Endothelial cell of umbilical vein (primary cell): ENCODE measurements around the gene FSTL4. TPM values are rescaled to one million over a fixed set of nuclear protein-coding genes. Genes with fewer than 3 reads are reported as not detected.

Experiments
- BruUV-seq: library from RNA; stranded (reverse); fragments of 400-500 nt; replicated peaks from 2 replicates; lab custom pipeline; 2021; lab: Mats Ljungman, UMichigan
- CTCF ChIA-PET: fragments of 300-600, 350-600 bp; sonication (Branson Sonifier 250); formaldehyde crosslinking; loops from one replicate; lab custom pipeline; 2021; ENCODE audit warnings: antibody characterized with exemption, inconsistent platforms; lab: Charles Lee
- POLR2A ChIA-PET: fragments of 300-600, 350-600 bp; sonication (Branson Sonifier 250); formaldehyde crosslinking; loops from one replicate; lab custom pipeline; 2021; ENCODE audit warnings: antibody characterized with exemption, inconsistent platforms; lab: Charles Lee
- DNase-seq: peaks from one replicate; pipeline ENCODE4 v3.0.0-alpha.2; 2011; ENCODE audit warnings: low read depth, low spot score
- FAIRE-seq: peaks from 2 replicates; lab custom pipeline; 2011; peaks lifted over from hg19 to GRCh38; lab: Jason Lieb, UNC
- H2AFZ ChIP-seq: 2 replicates; pipeline ENCODE4 v1.6.0; 2012; ENCODE audit warnings: low read depth, low read length, control low read depth, inconsistent platforms
- H3K27ac ChIP-seq: 2 replicates; pipeline ENCODE4 v1.5.1; 2011; ENCODE audit warnings: low read depth, mild to moderate bottlenecking, control low read depth, low read length, moderate library complexity; ENCODE audit not compliant: insufficient read depth
- H3K27me3 ChIP-seq, 2 experiments: 2 replicates each; pipeline versions ENCODE4 v1.6.0 to v1.6.1; 2011; ENCODE audit warnings: low read length in 2 of 2, mixed read lengths in 1 of 2; ENCODE audit not compliant: control insufficient read depth in 2 of 2, insufficient read depth in 2 of 2
- H3K36me3 ChIP-seq, 2 experiments: 2 replicates in 1 of 2; 3 replicates in 1 of 2; pipeline ENCODE4 v1.5.1; 2011; ENCODE audit warnings: low read length in 2 of 2, mild to moderate bottlenecking in 1 of 2, moderate library complexity in 1 of 2; ENCODE audit not compliant: control insufficient read depth in 2 of 2, insufficient read depth in 2 of 2; ENCODE audit errors: extremely low read depth in 1 of 2
- H3K4me1 ChIP-seq: 3 replicates; pipeline ENCODE4 v1.5.1; 2011; ENCODE audit warnings: mild to moderate bottlenecking, low read length; ENCODE audit not compliant: control insufficient read depth, insufficient read depth; ENCODE audit errors: extremely low read depth
- H3K4me2 ChIP-seq: 2 replicates; pipeline ENCODE4 v1.6.1; 2011; ENCODE audit warnings: low read length, control low read depth, mixed read lengths; ENCODE audit not compliant: insufficient read depth
- H3K4me3 ChIP-seq, 3 experiments: fragments of 200-600 bp in 1 of 3; sonication (generic), shearing (Covaris generic) in 1 of 3; replicated peaks in 1 of 3; 2 replicates each; pipeline ENCODE4 v1.5.1; 2011 to 2016; ENCODE audit warnings: control low read depth in 3 of 3, low read length in 3 of 3, mild to moderate bottlenecking in 2 of 3, inconsistent platforms in 1 of 3, low read depth in 1 of 3, moderate library complexity in 1 of 3; ENCODE audit not compliant: insufficient read depth in 1 of 3
- H3K79me2 ChIP-seq: 2 replicates; pipeline ENCODE4 v1.6.0; 2012; ENCODE audit warnings: low read length, inconsistent platforms; ENCODE audit not compliant: control insufficient read depth, insufficient read depth
- H3K9ac ChIP-seq: replicated peaks from 2 replicates; pipeline ENCODE3; 2011; ENCODE audit warnings: low read length, control low read depth; ENCODE audit not compliant: insufficient read depth; ENCODE audit errors: extremely low read depth
- H3K9me1 ChIP-seq: replicated peaks from 3 replicates; pipeline ENCODE4 v1.6.0; 2011; ENCODE audit warnings: mild to moderate bottlenecking, low read length; ENCODE audit not compliant: control insufficient read depth, insufficient read depth; ENCODE audit errors: extremely low read depth
- H3K9me3 ChIP-seq: replicated peaks from 2 replicates; pipeline ENCODE4 v1.5.1; 2012; ENCODE audit warnings: low read length, inconsistent platforms; ENCODE audit not compliant: control insufficient read depth, insufficient read depth
- H4K20me1 ChIP-seq: replicated peaks from 2 replicates; pipeline ENCODE3; 2011; ENCODE audit warnings: mild to moderate bottlenecking, low read length; ENCODE audit not compliant: control insufficient read depth, insufficient read depth; ENCODE audit errors: extremely low read depth
- CTCF ChIP-seq, 2 donors: IDR thresholded peaks; 1 replicate in 1 of 2; 2 replicates in 1 of 2; pipeline ENCODE4 v1.5.1; 2011; ENCODE audit warnings: low read length in 2 of 2, mild to moderate bottlenecking in 2 of 2, moderate library complexity in 2 of 2, control low read depth in 1 of 2, inconsistent platforms in 1 of 2, low read depth in 1 of 2; ENCODE audit not compliant: insufficient read depth in 1 of 2; ENCODE audit errors: extremely low read depth in 1 of 2
- EZH2 ChIP-seq: IDR thresholded peaks from 2 replicates; pipeline ENCODE4 v1.6.1; 2012; ENCODE audit warnings: borderline replicate concordance, low read depth, mild to moderate bottlenecking, moderate library complexity, low read length, inconsistent platforms; ENCODE audit not compliant: severe bottlenecking
- FOS ChIP-seq: IDR thresholded peaks from 2 replicates; pipeline ENCODE4 v1.6.1; 2011; ENCODE audit warnings: mild to moderate bottlenecking, low read length, moderate library complexity, borderline replicate concordance; ENCODE audit not compliant: insufficient read depth
- GATA2 ChIP-seq: IDR thresholded peaks from 2 replicates; pipeline ENCODE4 v1.7.0; 2011; ENCODE audit warnings: low read depth, mild to moderate bottlenecking, moderate library complexity, mixed read lengths, low read length; ENCODE audit not compliant: insufficient read length, insufficient read depth
- JUN ChIP-seq: IDR thresholded peaks from 2 replicates; pipeline ENCODE4 v1.6.1; 2011; ENCODE audit warnings: borderline replicate concordance, low read depth; ENCODE audit not compliant: insufficient read length, insufficient read depth
- MAX ChIP-seq: IDR thresholded peaks from 2 replicates; pipeline ENCODE4 v1.6.1; 2011; ENCODE audit not compliant: insufficient read depth, insufficient read length
- MYC ChIP-seq: IDR thresholded peaks from one replicate; pipeline ENCODE4 v1.6.1; 2011; ENCODE audit warnings: mild to moderate bottlenecking, low read depth, low read length
- POLR2A ChIP-seq: IDR thresholded peaks from 2 replicates; pipeline ENCODE4 v1.6.1; 2012; ENCODE audit warnings: low read depth, mild to moderate bottlenecking, control low read depth, low read length
- POLR2AphosphoS5 ChIP-seq: IDR thresholded peaks from 2 replicates; pipeline ENCODE4 v1.6.1; 2012; ENCODE audit warnings: low read depth, mild to moderate bottlenecking, control low read depth, low read length, moderate library complexity; ENCODE audit not compliant: insufficient read depth
- dilution Hi-C: fragments of 300-500 bp; cut with MboI; formaldehyde crosslinking; loops from one replicate; pipeline ENCODE4 v1.15.0; 2019; ENCODE audit warnings: low sequenced_read_pairs; ENCODE audit not compliant: extremely low pct_ligation_motif_present
- intact Hi-C: fragments of 100-400 bp; cut with micrococcal nuclease; formaldehyde crosslinking; loops from one replicate; pipeline ENCODE4 v1.10.0; 2022
- polyA plus RNA-seq, 4 experiments: library from polyadenylated mRNA; depleted of rRNA in 3 of 4; stranded (reverse) in 3 of 4; unstranded in 1 of 4; fragments of >200 nt; gene quantifications; 2 replicates each; pipeline versions ENCODE4 v1.2.1 to v1.2.3, GENCODE V29; 2011 to 2012; ENCODE audit warnings: missing spikeins in 1 of 4
- total RNA-seq: library from RNA; stranded (reverse); gene quantifications from 2 replicates; pipeline ENCODE4 v1.2.3, GENCODE V29; 2021

The FSTL4 gene
- total and polyA plus RNA-seq, 2 donors (not counting 3 experiments of a cell fraction or from before 2014, with no cell fraction given) = 0.18 TPM; not detected in 1

GRCh38 chr5:133225671-133226152 lies 386.6 kb downstream of the FSTL4 start:
- ChIA-PET CTCF (interaction anchor here (1.0 to 3.9 kb wide), 4 partner anchors 10 to 22 kb away, joined by 3 to 19 read pairs (median 6); no protein-coding TSS in a partner anchor), POLR2A (no interaction called here)
- no TSS peak for BruUV-seq
- no peaks in the 10 kb centered on the region for H3K9me3 ChIP-seq
- no peak overlapping the region for H2AFZ ChIP-seq
- H3K36me3 ChIP-seq = no peaks in the 10 kb centered on the region
- no peaks in the 10 kb centered on the region for H3K79me2 ChIP-seq
- FAIRE-seq (no peak), DNase-seq (peak; percentile 28)
- peaks cover 7% of the 10 kb centered on the region for H3K4me1 ChIP-seq
- H3K9ac ChIP-seq = no peak overlapping the region
- no peak overlapping the region for H3K4me3 ChIP-seq
- H3K27me3 ChIP-seq = no peaks in the 10 kb centered on the region
- no peak for TF ChIP-seq CTCF (IDR thresholded peaks at IDR 0.05; ENCODE audit: extremely low read depth in 1 of 2, insufficient read depth in 1 of 2, low read depth in 1 of 2, low read length in 2 of 2)
- H3K9me1 ChIP-seq = no peaks in the 10 kb centered on the region
- dilution Hi-C loops = no loop called here
- no peak overlapping the region for H3K4me2 ChIP-seq
- intact Hi-C loops = no loop called here
- no peaks in the 10 kb centered on the region for H4K20me1 ChIP-seq
- H3K27ac ChIP-seq = no peak overlapping the region

GRCh38 chr5:133222979-133223378 lies 389.4 kb downstream of the FSTL4 start:
- H3K4me2 ChIP-seq = no peak overlapping the region
- H3K79me2 ChIP-seq = no peaks in the 10 kb centered on the region
- CTCF ChIA-PET = interaction anchor here (1.0 to 3.8 kb wide), 5 partner anchors 12 to 97 kb away, joined by 3 to 10 read pairs (median 4); no protein-coding TSS in a partner anchor
- H3K4me1 ChIP-seq = peaks cover 10% of the 10 kb centered on the region
- no peaks in the 10 kb centered on the region for H3K9me1 ChIP-seq
- TF ChIP-seq MYC (no peak), EZH2 (no peak), FOS (no peak), CTCF (IDR thresholded peaks at IDR 0.05; ENCODE audit: extremely low read depth in 1 of 2, insufficient read depth in 1 of 2, low read depth in 1 of 2, low read length in 2 of 2) (no peak), JUN (no peak), GATA2 (no peak), POLR2AphosphoS5 (no peak), POLR2A (no peak), MAX (no peak)
- no peaks in the 10 kb centered on the region for H3K9me3 ChIP-seq
- POLR2A ChIA-PET = no interaction called here
- no peak overlapping the region for H3K27ac ChIP-seq
- FAIRE-seq (no peak), DNase-seq (peak; percentile 49)
- H3K36me3 ChIP-seq = no peaks in the 10 kb centered on the region
- H2AFZ ChIP-seq = no peak overlapping the region
- dilution Hi-C loops = no loop called here
- H3K9ac ChIP-seq = no peak overlapping the region
- no peak overlapping the region for H3K4me3 ChIP-seq
- intact Hi-C loops = no loop called here
- no peaks in the 10 kb centered on the region for H3K27me3 ChIP-seq
- no peaks in the 10 kb centered on the region for H4K20me1 ChIP-seq
- BruUV-seq = no TSS peak
